A549 (cell line): ENCODE data around the gene MEI1.

Experiments used
- FOSB ChIP-seq: fragments of 250-450 bp; sonication (Bioruptor Pico); IDR thresholded peaks from 2 replicates; pipeline ENCODE4 v1.5.0; 2020; ENCODE audit warnings: mild to moderate bottlenecking, moderate library complexity
- RFX5 ChIP-seq: fragments of 450-650 bp; IDR thresholded peaks from 2 replicates; pipeline ENCODE4 v1.7.1; 2014; ENCODE audit warnings: antibody characterized with exemption, mild to moderate bottlenecking, moderate library complexity
- TF ChIP-seq, protein P1 (sequence below): fragments of >200 bp; sonication (Bioruptor Twin); formaldehyde crosslinking; IDR thresholded peaks from 3 replicates; pipeline ENCODE4 v1.5.1; 2016

- no peak for TF ChIP-seq FOSB (CRISPR knock-in tag)
- TF ChIP-seq, protein P1, sequence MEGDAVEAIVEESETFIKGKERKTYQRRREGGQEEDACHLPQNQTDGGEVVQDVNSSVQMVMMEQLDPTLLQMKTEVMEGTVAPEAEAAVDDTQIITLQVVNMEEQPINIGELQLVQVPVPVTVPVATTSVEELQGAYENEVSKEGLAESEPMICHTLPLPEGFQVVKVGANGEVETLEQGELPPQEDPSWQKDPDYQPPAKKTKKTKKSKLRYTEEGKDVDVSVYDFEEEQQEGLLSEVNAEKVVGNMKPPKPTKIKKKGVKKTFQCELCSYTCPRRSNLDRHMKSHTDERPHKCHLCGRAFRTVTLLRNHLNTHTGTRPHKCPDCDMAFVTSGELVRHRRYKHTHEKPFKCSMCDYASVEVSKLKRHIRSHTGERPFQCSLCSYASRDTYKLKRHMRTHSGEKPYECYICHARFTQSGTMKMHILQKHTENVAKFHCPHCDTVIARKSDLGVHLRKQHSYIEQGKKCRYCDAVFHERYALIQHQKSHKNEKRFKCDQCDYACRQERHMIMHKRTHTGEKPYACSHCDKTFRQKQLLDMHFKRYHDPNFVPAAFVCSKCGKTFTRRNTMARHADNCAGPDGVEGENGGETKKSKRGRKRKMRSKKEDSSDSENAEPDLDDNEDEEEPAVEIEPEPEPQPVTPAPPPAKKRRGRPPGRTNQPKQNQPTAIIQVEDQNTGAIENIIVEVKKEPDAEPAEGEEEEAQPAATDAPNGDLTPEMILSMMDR = no peak
- TF ChIP-seq RFX5 = no peak
These were observed 2.6 kb upstream of the MEI1 start for GRCh38 chr22:41696703-41697102.
